WI38 (cell line): ENCODE measurements around the gene CACNA1H.
"Not testable (repeated sequence)": the region's sequence is repeated elsewhere in the genome, so short reads cannot be mapped to it uniquely, and the experiment has no call there.

Source experiments
- H3K4me3 ChIP-seq: 2 replicates; pipeline ENCODE4 v1.5.1; 2011; ENCODE audit warnings: low read depth, mild to moderate bottlenecking, control low read depth, low read length
- TF ChIP-seq, protein P1 (sequence below): IDR thresholded peaks from 2 replicates; pipeline ENCODE4 v1.5.1; 2012; ENCODE audit warnings: low read depth, mild to moderate bottlenecking, control low read depth, low read length

CACNA1H gene

GRCh38 chr16:1197237-1197866 is 44.4 kb downstream of the CACNA1H start:
- TF ChIP-seq, protein P1, sequence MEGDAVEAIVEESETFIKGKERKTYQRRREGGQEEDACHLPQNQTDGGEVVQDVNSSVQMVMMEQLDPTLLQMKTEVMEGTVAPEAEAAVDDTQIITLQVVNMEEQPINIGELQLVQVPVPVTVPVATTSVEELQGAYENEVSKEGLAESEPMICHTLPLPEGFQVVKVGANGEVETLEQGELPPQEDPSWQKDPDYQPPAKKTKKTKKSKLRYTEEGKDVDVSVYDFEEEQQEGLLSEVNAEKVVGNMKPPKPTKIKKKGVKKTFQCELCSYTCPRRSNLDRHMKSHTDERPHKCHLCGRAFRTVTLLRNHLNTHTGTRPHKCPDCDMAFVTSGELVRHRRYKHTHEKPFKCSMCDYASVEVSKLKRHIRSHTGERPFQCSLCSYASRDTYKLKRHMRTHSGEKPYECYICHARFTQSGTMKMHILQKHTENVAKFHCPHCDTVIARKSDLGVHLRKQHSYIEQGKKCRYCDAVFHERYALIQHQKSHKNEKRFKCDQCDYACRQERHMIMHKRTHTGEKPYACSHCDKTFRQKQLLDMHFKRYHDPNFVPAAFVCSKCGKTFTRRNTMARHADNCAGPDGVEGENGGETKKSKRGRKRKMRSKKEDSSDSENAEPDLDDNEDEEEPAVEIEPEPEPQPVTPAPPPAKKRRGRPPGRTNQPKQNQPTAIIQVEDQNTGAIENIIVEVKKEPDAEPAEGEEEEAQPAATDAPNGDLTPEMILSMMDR = no peak
- H3K4me3 ChIP-seq = no peak overlapping the region

- no peak overlapping the region for H3K4me3 ChIP-seq
- TF ChIP-seq, protein P1 = no peak
Measured at GRCh38 chr16:1198194-1198593, 45.3 kb downstream of the CACNA1H start.

DNA sequence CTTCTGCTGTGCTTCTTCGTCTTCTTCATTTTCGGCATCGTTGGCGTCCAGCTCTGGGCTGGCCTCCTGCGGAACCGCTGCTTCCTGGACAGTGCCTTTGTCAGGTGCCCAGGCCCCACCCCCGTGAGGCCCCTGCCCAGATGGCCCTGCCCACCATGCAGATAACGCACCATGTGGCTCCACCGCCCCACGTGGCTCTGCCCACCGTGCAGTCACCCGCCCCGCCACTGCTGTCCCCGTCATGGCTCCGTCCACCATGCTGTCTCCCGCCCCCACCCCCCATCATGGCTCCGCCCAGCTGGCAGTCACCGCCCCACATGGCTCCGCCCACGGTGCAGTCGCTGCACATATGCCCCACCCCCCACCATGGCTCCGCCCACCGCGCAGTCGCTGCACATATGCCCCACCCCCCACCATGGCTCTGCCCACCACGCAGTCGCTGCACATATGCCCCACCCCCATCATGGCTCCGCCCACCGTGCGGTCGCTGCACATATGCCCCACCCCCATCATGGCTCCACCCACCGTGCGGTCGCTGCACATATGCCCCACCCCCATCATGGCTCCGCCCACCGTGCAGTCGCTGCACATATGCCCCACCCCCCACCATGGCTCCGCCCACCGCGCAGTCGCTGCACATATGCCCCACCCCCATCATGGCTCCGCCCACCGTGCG is 45.9 kb downstream of the CACNA1H start:
- not testable (repeated sequence) for H3K4me3 ChIP-seq

DNA sequence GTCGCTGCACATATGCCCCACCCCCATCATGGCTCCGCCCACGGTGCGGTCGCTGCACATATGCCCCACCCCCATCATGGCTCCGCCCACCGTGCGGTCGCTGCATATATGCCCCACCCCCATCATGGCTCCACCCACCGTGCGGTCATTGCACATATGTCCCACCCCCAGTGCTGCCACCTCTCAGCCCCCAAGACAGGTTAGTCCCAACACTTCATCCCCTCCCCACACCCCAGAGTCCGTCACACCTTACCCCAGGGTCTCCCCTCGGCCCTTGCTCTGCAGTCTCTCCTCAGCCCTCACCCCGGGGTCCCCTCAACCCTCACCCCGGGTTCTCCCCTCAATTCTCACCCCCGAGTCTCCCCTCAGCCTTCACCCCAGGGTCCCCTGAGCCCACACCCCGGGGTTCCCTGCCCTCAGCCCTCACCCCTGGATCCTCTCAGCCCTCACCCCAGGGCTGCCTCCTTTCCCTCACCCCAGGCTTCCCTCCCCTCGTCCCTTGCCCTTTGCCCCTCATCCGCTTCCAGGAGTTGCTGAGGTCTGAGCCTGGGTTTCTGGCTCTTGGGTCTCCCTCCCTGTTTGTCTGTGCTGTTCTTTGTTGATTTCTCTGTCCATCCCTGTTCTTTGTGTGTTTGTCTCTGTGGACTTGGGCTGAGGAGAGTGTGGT is 46.6 kb downstream of the CACNA1H start:
- TF ChIP-seq, protein P1 = no peak
- H3K4me3 ChIP-seq = no peak overlapping the region

DNA sequence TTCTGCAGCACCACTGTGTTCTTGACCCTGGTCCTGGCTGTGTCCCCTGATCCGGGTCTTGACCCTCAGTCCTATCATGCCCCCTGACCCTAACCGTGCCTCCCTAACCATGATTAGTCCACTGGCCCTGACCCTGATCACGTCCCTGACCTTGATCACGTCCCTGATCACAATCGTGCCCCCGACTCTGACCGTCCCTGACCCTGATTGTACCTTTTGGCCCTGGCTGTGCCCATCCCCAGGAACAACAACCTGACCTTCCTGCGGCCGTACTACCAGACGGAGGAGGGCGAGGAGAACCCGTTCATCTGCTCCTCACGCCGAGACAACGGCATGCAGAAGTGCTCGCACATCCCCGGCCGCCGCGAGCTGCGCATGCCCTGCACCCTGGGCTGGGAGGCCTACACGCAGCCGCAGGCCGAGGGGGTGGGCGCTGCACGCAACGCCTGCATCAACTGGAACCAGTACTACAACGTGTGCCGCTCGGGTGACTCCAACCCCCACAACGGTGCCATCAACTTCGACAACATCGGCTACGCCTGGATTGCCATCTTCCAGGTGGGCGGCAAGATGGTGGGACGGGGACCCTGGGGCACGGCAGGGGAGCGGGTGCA is 47.2 kb downstream of the CACNA1H start:
- TF ChIP-seq, protein P1 = no peak
- H3K4me3 ChIP-seq = no peak overlapping the region

DNA sequence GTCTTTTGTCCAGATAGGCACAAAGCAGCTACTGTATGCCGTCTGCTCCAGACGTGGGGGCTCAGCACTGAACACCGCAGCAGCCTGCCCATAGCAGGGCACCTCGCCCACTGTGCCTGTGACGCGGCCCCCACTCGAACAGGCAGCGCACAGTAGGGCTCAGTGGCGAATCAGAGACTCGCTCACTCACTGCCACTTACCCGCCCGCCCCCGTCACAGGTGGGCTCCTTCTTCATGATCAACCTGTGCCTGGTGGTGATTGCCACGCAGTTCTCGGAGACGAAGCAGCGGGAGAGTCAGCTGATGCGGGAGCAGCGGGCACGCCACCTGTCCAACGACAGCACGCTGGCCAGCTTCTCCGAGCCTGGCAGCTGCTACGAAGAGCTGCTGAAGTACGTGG is 48.5 kb downstream of the CACNA1H start:
- TF ChIP-seq, protein P1 = no peak
- H3K4me3 ChIP-seq = no peak overlapping the region

- TF ChIP-seq, protein P1 = no peak
Measured at GRCh38 chr16:1202274-1202673, 49.4 kb downstream of the CACNA1H start.

More at GRCh38 chr16:1202274-1202673, 49.4 kb downstream of the CACNA1H start:
- H3K4me3 ChIP-seq = no peak overlapping the region
